Fibroblast of lung (primary cell): ENCODE results near the gene FHL3. TPM values are rescaled to one million over a fixed set of nuclear protein-coding genes. Genes with fewer than 3 reads are reported as not detected.

Experiments
- DNase-seq, 2 donors: peaks; one replicate each; pipeline versions ENCODE4 v3.0.0 to v3.0.0-alpha.2; 2010; ENCODE audit warnings: low read depth in 2 of 2
- H2AFZ ChIP-seq: 2 replicates; pipeline ENCODE4 v1.5.1; 2012; ENCODE audit warnings: low read length, control low read depth, inconsistent platforms
- H3K27ac ChIP-seq: 2 replicates; pipeline ENCODE4 v1.5.1; 2011; ENCODE audit warnings: low read length, control low read depth; ENCODE audit not compliant: insufficient read depth
- H3K27me3 ChIP-seq: 2 replicates; pipeline ENCODE4 v1.5.1; 2011; ENCODE audit warnings: mild to moderate bottlenecking, low read length; ENCODE audit not compliant: control insufficient read depth, insufficient read depth
- H3K36me3 ChIP-seq: 2 replicates; pipeline ENCODE4 v1.5.1; 2011; ENCODE audit warnings: low read length; ENCODE audit not compliant: control insufficient read depth, insufficient read depth
- H3K4me1 ChIP-seq: 2 replicates; pipeline ENCODE4 v1.5.1; 2011; ENCODE audit warnings: low read length; ENCODE audit not compliant: control insufficient read depth, insufficient read depth; ENCODE audit errors: extremely low read depth
- H3K4me2 ChIP-seq: 2 replicates; pipeline ENCODE4 v1.5.1; 2011; ENCODE audit warnings: low read length, control low read depth; ENCODE audit not compliant: insufficient read depth; ENCODE audit errors: extremely low read depth
- H3K4me3 ChIP-seq, 4 experiments: fragments of 200-600 bp in 1 of 4; sonication (generic) in 1 of 4; replicated peaks in 1 of 4; 2 replicates each; pipeline ENCODE4 v1.5.1; 2011 to 2016; ENCODE audit warnings: low read length in 4 of 4, low read depth in 3 of 4, mild to moderate bottlenecking in 3 of 4, control low read depth in 2 of 4, inconsistent platforms in 1 of 4, mixed read lengths in 1 of 4; ENCODE audit not compliant: insufficient read depth in 1 of 4; ENCODE audit errors: control extremely low read depth in 1 of 4
- H3K79me2 ChIP-seq: 2 replicates; pipeline ENCODE4 v1.5.1; 2012; ENCODE audit warnings: mild to moderate bottlenecking, low read length, inconsistent platforms; ENCODE audit not compliant: control insufficient read depth, insufficient read depth
- H3K9ac ChIP-seq: 2 replicates; pipeline ENCODE4 v1.5.1; 2011; ENCODE audit warnings: mild to moderate bottlenecking, low read length, control low read depth; ENCODE audit not compliant: insufficient read depth
- H3K9me3 ChIP-seq: 2 replicates; pipeline ENCODE4 v1.5.1; 2012; ENCODE audit warnings: low read depth, low read length; ENCODE audit not compliant: control insufficient read depth, insufficient read depth
- H4K20me1 ChIP-seq: 2 replicates; pipeline ENCODE4 v1.5.1; 2011; ENCODE audit warnings: low read length; ENCODE audit not compliant: control insufficient read depth, insufficient read depth; ENCODE audit errors: extremely low read depth
- EZH2 ChIP-seq: IDR thresholded peaks from 2 replicates; pipeline ENCODE4 v1.5.1; 2012; ENCODE audit warnings: low read length, control low read depth, mild to moderate bottlenecking; ENCODE audit errors: missing control alignments
- polyA plus RNA-seq, 2 donors: library from polyadenylated mRNA; depleted of rRNA in 1 of 2; stranded (reverse) in 1 of 2; unstranded in 1 of 2; fragments of >200 nt; gene quantifications; 2 replicates each; pipeline ENCODE4 v1.2.1, GENCODE V29; 2011 to 2012; ENCODE audit warnings: missing spikeins in 1 of 2
- total RNA-seq: library from RNA; depleted of rRNA; stranded (reverse); fragments of >200 nt; gene quantifications from 2 replicates; pipeline ENCODE4 v1.2.1, GENCODE V29; 2014
- TF ChIP-seq, protein P1 (sequence below), 2 donors: IDR thresholded peaks in 1 of 2; conservative IDR thresholded peaks in 1 of 2; 1 replicate in 1 of 2; 2 replicates in 1 of 2; pipeline ENCODE4 v1.5.1; 2011 to 2012; ENCODE audit warnings: low read length in 2 of 2, control low read depth in 1 of 2, inconsistent platforms in 1 of 2, low read depth in 1 of 2, mild to moderate bottlenecking in 1 of 2

The FHL3 gene
- total and polyA plus RNA-seq, 2 donors (not counting 1 experiment from before 2014, with no cell fraction given): 13.9 to 25.0 TPM

DNA sequence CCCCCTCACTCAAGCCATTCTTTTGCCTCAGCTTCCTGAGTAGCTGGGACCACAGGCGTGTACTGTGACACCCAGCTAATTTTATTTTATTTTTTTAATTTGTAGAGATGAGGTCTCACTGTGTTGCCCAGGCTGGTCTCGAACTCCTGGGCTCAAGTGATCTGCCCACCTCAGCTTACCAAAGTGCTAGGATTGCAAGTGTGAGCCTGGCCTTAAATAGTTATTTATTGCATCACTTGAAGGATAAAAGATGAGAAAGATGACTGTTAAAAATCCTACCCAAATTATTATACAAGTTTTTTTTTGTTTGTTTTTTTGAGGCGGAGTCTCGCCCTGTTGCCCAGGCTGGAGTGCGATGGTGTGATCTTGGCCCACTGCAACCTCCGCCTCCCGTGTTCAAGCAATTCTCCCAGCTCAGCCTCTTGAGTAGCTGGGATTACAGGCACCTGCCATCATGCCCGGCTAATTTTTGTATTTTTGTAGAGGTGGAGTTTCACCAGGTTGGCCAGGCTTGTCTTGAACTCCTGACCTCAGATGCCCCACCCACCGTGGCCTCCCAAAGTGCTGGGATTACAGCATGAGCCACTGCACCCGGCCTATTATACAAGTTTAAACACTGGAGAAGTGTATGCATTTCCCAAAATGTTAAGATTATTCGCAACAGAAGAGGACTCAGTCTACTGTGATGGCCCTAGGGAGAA, 9.6 kb upstream of the FHL3 start:
- TF ChIP-seq, protein P1, sequence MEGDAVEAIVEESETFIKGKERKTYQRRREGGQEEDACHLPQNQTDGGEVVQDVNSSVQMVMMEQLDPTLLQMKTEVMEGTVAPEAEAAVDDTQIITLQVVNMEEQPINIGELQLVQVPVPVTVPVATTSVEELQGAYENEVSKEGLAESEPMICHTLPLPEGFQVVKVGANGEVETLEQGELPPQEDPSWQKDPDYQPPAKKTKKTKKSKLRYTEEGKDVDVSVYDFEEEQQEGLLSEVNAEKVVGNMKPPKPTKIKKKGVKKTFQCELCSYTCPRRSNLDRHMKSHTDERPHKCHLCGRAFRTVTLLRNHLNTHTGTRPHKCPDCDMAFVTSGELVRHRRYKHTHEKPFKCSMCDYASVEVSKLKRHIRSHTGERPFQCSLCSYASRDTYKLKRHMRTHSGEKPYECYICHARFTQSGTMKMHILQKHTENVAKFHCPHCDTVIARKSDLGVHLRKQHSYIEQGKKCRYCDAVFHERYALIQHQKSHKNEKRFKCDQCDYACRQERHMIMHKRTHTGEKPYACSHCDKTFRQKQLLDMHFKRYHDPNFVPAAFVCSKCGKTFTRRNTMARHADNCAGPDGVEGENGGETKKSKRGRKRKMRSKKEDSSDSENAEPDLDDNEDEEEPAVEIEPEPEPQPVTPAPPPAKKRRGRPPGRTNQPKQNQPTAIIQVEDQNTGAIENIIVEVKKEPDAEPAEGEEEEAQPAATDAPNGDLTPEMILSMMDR (conservative IDR thresholded peaks at IDR 0.05 in 1 of 2, IDR thresholded peaks at IDR 0.05 in 1 of 2; ENCODE audit: low read depth in 1 of 2, low read length in 2 of 2): no peak
- no peak for TF ChIP-seq EZH2
- H3K79me2 ChIP-seq: peaks cover 46% of the 10 kb centered on the region
- H2AFZ ChIP-seq: no peak overlapping the region
- peaks cover 3% of the 10 kb centered on the region for H3K4me1 ChIP-seq
- H3K4me2 ChIP-seq: no peak overlapping the region
- H4K20me1 ChIP-seq: no peaks in the 10 kb centered on the region
- DNase-seq: no peak
- H3K9ac ChIP-seq: no peak overlapping the region
- no peak overlapping the region for H3K4me3 ChIP-seq
- H3K27me3 ChIP-seq: no peaks in the 10 kb centered on the region
- H3K9me3 ChIP-seq: no peaks in the 10 kb centered on the region
- H3K27ac ChIP-seq: no peak overlapping the region
- peaks cover 12% of the 10 kb centered on the region for H3K36me3 ChIP-seq

DNA sequence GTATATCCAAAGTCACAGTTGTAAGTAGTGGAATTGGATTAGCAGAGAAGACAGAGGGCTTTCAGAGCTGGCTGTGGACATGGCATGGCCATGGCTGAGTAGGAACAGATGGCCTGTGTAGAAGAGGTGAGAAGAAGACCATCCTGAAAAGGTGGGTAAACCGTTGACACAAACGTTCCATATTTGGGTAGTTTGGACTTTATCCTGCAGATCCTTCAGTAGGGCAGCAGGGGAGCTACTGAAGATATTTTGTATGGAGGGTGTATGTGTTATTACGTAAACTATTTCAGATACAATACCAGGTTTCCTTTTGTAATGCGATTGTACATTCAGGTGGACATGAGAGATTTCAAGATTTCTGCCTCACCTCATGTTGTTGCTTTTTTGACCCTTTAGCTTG, 8.9 kb upstream of the FHL3 start:
- Histone ChIP-seq H3K27me3 (no peaks in the 10 kb centered on the region), H3K4me3 (peak overlapping the region; percentile 3 to 99 (median 23)), H3K27ac (no peak overlapping the region), H4K20me1 (no peaks in the 10 kb centered on the region), H3K4me2 (peak overlapping the region; percentile 55), H3K36me3 (peaks cover 10% of the 10 kb centered on the region), H3K4me1 (peaks cover 3% of the 10 kb centered on the region), H3K9me3 (no peaks in the 10 kb centered on the region), H3K9ac (no peak overlapping the region), H3K79me2 (peaks cover 46% of the 10 kb centered on the region), H2AFZ (no peak overlapping the region)
- DNase-seq: no peak
- TF ChIP-seq, protein P1 (conservative IDR thresholded peaks at IDR 0.05 in 1 of 2, IDR thresholded peaks at IDR 0.05 in 1 of 2; ENCODE audit: low read depth in 1 of 2, low read length in 2 of 2): peak in 1 of 2 donors; percentile 20
- TF ChIP-seq EZH2: no peak

DNA sequence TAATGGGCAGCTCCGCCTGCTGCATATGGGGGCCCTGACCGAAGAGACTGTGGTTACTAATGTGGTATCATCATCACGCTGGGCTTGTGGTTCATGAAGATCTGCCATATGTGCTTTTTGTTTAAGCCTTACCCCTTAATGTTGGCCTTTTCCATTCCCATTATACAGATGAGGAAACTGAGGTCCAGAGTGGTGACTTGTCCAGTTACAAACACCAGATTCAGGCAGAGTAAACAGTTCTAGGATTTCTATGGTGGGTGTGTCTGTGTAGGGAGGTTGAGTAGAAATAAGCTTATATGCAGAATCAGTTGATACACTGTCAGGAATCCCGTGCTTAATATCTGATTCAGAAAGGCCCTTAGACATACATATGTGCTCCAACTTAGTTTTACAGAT, 7.9 kb upstream of the FHL3 start:
- Histone ChIP-seq H4K20me1 (no peaks in the 10 kb centered on the region), H3K27me3 (no peaks in the 10 kb centered on the region), H3K4me2 (peak overlapping the region; percentile 87), H3K4me1 (peaks cover 3% of the 10 kb centered on the region), H2AFZ (no peak overlapping the region), H3K9ac (peak overlapping the region; percentile 90), H3K27ac (peak overlapping the region; percentile 96), H3K4me3 (peak overlapping the region; percentile 80 to 99 (median 90)), H3K9me3 (no peaks in the 10 kb centered on the region), H3K79me2 (peaks cover 46% of the 10 kb centered on the region), H3K36me3 (peaks cover 8% of the 10 kb centered on the region)
- TF ChIP-seq, protein P1 (conservative IDR thresholded peaks at IDR 0.05 in 1 of 2, IDR thresholded peaks at IDR 0.05 in 1 of 2; ENCODE audit: low read depth in 1 of 2, low read length in 2 of 2): no peak
- TF ChIP-seq EZH2: no peak
- DNase-seq: peak in 1 of 2 donors; percentile 78
